ENCODE data around the gene SLC24A3.

The SLC24A3 gene

DNA sequence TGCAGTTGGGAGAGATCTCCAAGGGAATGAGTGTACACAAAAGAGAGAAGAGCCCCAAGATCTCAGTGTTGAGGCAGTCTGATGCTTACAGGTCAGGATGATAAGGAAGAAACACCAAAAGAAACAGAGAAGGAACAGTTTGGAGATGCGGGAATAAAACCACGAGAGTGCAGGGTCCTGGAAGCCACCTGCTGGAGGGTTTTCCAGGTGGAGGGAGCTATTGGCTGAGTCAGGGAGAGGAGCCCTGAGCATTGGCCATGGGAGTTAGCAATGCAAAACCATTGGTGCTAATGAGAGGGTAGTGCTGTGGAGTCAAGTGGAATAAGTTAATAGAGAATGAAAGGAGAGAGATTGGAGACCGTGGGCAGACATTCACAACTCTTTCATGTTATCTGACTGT, 506.4 kb downstream of the SLC24A3 start:
- no peak for DNase-seq (ENCODE audit: low read depth)
- H3K4me3 ChIP-seq (ENCODE audit: low read depth, low read length) = no peak overlapping the region
- TF ChIP-seq MYC (IDR thresholded peaks at IDR 0.05; ENCODE audit: low read depth, low read length) = no peak
- TF ChIP-seq, protein P1, sequence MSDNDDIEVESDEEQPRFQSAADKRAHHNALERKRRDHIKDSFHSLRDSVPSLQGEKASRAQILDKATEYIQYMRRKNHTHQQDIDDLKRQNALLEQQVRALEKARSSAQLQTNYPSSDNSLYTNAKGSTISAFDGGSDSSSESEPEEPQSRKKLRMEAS (IDR thresholded peaks at IDR 0.05; ENCODE audit: low read depth, low read length) = no peak
- TF ChIP-seq, protein P2, sequence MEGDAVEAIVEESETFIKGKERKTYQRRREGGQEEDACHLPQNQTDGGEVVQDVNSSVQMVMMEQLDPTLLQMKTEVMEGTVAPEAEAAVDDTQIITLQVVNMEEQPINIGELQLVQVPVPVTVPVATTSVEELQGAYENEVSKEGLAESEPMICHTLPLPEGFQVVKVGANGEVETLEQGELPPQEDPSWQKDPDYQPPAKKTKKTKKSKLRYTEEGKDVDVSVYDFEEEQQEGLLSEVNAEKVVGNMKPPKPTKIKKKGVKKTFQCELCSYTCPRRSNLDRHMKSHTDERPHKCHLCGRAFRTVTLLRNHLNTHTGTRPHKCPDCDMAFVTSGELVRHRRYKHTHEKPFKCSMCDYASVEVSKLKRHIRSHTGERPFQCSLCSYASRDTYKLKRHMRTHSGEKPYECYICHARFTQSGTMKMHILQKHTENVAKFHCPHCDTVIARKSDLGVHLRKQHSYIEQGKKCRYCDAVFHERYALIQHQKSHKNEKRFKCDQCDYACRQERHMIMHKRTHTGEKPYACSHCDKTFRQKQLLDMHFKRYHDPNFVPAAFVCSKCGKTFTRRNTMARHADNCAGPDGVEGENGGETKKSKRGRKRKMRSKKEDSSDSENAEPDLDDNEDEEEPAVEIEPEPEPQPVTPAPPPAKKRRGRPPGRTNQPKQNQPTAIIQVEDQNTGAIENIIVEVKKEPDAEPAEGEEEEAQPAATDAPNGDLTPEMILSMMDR (IDR thresholded peaks at IDR 0.05; ENCODE audit: low read depth, low read length) = no peak
- TF ChIP-seq POLR2A (IDR thresholded peaks at IDR 0.05; ENCODE audit: extremely low read depth, insufficient read length) = no peak

DNA sequence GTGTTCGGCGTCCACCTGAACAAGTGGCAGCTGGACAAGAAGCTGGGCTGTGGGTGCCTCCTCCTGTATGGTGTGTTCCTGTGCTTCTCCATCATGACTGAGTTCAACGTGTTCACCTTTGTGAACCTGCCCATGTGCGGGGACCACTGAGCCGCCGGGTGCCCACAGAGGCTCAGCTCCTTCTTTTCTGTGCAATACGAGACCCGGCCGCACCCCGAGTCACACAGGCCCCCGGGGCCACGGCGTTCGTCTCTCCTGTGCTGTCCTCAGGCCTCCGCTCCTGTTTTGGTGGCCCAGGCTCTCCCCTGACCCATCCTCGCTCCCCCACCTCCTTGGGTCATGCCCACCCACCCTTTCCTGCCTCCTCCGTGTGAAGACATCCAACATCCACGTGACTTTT, 508.5 kb downstream of the SLC24A3 start:
- no peak overlapping the region for H3K4me3 ChIP-seq (ENCODE audit: low read depth, low read length)
- no peak for TF ChIP-seq POLR2A (IDR thresholded peaks at IDR 0.05; ENCODE audit: extremely low read depth, insufficient read length)
- TF ChIP-seq, protein P1 (IDR thresholded peaks at IDR 0.05; ENCODE audit: low read depth, low read length) = no peak
- TF ChIP-seq, protein P2 (IDR thresholded peaks at IDR 0.05; ENCODE audit: low read depth, low read length) = no peak
- TF ChIP-seq MYC (IDR thresholded peaks at IDR 0.05; ENCODE audit: low read depth, low read length) = no peak
- no peak for DNase-seq (ENCODE audit: low read depth)

DNA sequence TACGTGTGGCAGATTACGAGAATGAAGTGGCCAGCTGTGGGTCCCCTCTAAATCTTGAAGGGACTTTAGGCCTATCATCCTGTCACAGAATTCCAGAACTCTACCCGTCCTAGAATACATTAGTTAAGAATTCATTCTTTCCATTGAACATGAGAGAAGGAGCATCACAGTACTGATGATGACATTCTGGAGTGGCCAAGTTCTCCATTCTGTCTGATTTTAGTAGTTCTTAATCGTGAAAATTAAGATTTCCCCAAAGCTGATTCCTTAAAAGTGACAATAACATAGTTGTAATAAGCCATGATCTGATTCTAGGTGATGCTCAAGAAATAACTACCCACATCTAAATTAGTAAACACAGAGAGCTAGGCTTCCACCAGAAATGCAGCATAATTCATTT, 510.6 kb downstream of the SLC24A3 start:
- no peak for DNase-seq (ENCODE audit: low read depth)
- TF ChIP-seq, protein P1 (IDR thresholded peaks at IDR 0.05; ENCODE audit: low read depth, low read length) = no peak
- TF ChIP-seq, protein P2 (IDR thresholded peaks at IDR 0.05; ENCODE audit: low read depth, low read length) = no peak
- TF ChIP-seq MYC (IDR thresholded peaks at IDR 0.05; ENCODE audit: low read depth, low read length) = no peak
- no peak overlapping the region for H3K4me3 ChIP-seq (ENCODE audit: low read depth, low read length)

DNA sequence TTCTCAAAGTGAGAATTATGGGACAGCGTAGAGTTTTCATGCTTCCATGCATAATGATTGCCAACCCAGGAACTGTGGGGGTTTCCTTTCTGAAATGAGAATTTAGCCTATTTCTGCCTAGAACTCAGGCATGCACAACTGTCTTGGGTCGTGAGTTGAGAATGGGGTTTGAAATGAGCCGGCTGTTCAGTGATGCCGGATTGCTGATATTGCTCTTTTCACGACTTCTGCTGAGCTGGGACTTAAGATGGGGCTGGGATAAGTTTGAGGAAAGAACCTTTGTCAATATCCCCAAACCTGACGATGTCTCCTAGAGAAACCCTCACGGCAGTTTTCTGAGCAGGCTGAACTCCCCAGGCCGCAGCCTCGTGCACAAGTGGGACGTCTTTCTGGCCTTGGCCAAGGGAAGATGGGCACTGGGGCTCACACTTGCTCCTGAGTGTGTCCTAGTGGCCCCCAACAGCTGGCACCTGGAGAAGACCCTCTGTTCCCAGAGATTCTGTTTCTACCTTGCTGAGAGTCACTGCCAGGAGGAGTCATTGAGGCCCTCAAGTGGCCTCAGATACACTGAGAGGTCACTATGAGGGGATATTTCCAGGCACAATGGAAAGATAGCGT, 511.5 kb downstream of the SLC24A3 start:
- no peak overlapping the region for H3K4me3 ChIP-seq (ENCODE audit: low read depth, low read length)
- no peak for DNase-seq (ENCODE audit: low read depth)
- TF ChIP-seq, protein P2 (IDR thresholded peaks at IDR 0.05; ENCODE audit: low read depth, low read length) = no peak
- no peak for TF ChIP-seq POLR2A (IDR thresholded peaks at IDR 0.05; ENCODE audit: extremely low read depth, insufficient read length)
- TF ChIP-seq, protein P1 (IDR thresholded peaks at IDR 0.05; ENCODE audit: low read depth, low read length) = no peak
- no peak for TF ChIP-seq MYC (IDR thresholded peaks at IDR 0.05; ENCODE audit: low read depth, low read length)

DNA sequence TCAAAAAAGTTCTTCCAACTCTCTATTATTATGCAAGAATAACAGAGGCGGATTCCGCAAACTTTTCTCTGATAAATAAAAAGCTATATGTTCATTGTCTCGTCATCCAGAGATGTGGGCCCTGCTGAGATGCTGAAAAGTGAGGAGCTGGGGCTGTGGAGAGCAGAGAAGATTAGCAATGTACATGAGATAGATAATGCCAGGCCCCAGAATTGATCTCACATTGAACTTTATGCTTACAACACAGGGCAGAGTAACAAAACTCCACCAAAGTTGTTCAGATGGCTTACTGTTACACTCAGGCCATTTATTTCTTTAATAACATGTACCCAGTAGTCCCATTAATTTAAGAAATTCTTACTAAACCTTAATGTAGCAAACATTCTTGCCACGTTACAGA, 512.9 kb downstream of the SLC24A3 start:
- no peak for TF ChIP-seq POLR2A (IDR thresholded peaks at IDR 0.05; ENCODE audit: extremely low read depth, insufficient read length)
- TF ChIP-seq, protein P1 (IDR thresholded peaks at IDR 0.05; ENCODE audit: low read depth, low read length) = no peak
- TF ChIP-seq, protein P2 (IDR thresholded peaks at IDR 0.05; ENCODE audit: low read depth, low read length) = no peak
- TF ChIP-seq MYC (IDR thresholded peaks at IDR 0.05; ENCODE audit: low read depth, low read length) = no peak
- H3K4me3 ChIP-seq (ENCODE audit: low read depth, low read length) = no peak overlapping the region
- DNase-seq (ENCODE audit: low read depth) = no peak

All from NB4 (cell line).